ENCODE results near the gene SASH3.

DNA sequence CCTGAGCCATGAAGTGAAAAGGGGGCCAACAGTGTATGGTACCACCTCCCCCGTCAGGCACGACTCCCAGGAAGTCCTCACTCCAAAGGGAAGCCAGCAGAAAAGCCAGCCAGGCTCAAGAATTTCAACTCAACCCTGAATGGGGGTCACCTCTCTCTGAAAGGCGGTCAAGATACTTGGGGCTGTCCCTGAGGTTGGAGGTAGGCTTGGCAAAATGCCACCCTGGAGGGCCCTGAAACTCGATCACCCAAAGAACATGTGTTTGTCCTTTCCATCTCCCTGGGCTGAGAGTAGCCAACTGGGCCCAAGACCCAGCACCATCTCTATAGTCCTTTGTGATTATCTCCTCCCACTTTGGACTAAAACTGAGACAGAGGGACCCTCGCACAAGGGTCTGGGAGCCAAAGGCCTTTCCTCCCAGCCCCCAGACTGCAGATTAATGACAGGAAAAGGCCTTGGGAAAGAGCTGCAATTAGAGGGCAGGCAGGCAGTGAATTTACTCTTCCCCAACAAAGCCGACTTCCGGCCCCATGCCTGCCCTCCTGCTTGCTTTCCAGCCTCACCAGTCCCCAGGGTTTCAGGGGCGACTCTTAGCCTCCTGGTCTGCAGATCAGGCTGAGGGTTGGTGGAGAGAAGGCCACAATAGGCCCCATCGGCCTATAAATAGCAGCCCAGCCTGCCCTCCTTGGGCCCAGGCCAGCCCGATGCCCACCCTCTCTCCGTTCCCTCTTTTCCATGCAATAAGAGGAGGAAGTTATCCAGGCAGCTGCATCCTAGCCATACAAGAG, 5.6 kb downstream of the SASH3 start:
- TF ChIP-seq POLR2A (IDR thresholded peaks at IDR 0.05) = no peak
- TF ChIP-seq, protein P1, sequence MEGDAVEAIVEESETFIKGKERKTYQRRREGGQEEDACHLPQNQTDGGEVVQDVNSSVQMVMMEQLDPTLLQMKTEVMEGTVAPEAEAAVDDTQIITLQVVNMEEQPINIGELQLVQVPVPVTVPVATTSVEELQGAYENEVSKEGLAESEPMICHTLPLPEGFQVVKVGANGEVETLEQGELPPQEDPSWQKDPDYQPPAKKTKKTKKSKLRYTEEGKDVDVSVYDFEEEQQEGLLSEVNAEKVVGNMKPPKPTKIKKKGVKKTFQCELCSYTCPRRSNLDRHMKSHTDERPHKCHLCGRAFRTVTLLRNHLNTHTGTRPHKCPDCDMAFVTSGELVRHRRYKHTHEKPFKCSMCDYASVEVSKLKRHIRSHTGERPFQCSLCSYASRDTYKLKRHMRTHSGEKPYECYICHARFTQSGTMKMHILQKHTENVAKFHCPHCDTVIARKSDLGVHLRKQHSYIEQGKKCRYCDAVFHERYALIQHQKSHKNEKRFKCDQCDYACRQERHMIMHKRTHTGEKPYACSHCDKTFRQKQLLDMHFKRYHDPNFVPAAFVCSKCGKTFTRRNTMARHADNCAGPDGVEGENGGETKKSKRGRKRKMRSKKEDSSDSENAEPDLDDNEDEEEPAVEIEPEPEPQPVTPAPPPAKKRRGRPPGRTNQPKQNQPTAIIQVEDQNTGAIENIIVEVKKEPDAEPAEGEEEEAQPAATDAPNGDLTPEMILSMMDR (IDR thresholded peaks at IDR 0.05) = no peak

All from suprapubic skin (tissue), 3 donors.